Activated CD4-positive, alpha-beta T cell treated with anti-CD3 and anti-CD28 coated beads, Interleukin-2, Interleukin-6, amounts not matched to agents 100 ng/mL and 50 ng/mL, durations not matched to agents 16 hours and 8 hours (primary cell): ENCODE results near the gene SAMD4A.
A peak's percentile ranks its signal among the peaks of the same experiment; 100 is the strongest.

Source experiments
- DNase-seq: peaks from one replicate; pipeline ENCODE4 v3.0.0-alpha.2; 2020

SAMD4A gene

GRCh38 chr14:54632452-54632851 lies 65.5 kb downstream of the SAMD4A start:
- no peak for DNase-seq

- DNase-seq, result no peak
Observed at GRCh38 chr14:54633076-54633475, 66.1 kb downstream of the SAMD4A start.

DNA sequence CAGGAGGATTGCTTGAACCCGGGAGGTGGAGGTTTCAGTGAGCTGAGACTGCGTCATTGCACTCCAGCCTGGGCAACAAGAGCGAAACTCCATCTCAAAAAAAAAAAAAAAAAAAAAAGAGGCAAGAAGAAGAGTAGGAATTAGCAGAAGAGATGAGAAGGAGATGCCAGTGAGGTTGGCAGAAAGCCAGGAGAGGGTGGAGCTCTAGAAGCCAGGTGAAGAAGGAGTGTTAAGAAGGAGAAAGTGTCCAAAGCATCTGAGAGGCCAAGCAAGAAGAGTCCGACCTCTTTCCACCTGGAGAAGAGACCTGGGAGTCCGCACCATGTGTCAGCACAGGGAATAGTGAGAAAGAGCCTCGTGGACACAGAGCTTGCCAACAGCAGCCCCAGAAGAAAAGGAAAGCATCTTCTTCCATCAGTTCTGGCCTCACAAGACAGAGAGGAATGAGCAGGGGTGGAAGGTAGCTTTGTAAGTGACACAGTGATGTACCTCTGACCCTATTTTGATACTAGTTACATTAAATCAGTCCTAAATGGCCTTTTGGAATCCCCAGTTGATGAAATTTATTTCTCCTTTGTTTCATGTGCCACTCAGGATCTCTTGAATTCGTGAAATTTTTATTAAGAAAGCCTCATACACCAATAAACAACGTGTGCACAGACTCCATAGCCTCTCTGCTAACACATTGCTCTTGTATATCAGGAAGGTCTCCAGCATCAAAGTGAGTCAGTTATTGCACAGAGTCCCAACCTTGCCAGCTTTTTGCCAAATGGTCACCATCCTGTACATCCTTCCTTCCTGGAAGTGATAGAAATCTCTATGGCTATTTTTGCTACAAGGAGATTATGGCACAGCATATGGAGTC lies 70.6 kb downstream of the SAMD4A start:
- DNase-seq, result no peak

- DNase-seq, result no peak
Observed at GRCh38 chr14:54638135-54638446, 71.2 kb downstream of the SAMD4A start.

DNA sequence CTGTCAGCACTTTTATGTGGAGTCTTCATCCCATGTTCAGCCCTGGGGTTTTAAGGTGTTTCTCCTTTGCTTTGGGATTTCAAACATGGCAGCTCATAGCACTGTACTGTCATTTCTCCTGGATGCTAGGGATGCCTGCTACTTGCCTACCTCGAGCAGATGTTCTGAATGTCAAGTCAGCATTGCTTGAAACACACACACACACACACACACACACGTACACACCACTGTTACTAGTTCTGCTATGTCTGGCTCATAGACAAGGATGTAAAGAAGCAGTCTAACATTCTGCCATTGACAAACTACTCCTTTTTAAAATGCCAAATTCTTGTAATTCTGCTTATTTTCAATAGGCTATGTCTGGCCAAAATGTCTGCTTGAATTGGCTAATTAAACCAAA lies 72.7 kb downstream of the SAMD4A start:
- DNase-seq, result no peak

- DNase-seq, result no peak
Observed at GRCh38 chr14:54640506-54640905, 73.6 kb downstream of the SAMD4A start.

DNA sequence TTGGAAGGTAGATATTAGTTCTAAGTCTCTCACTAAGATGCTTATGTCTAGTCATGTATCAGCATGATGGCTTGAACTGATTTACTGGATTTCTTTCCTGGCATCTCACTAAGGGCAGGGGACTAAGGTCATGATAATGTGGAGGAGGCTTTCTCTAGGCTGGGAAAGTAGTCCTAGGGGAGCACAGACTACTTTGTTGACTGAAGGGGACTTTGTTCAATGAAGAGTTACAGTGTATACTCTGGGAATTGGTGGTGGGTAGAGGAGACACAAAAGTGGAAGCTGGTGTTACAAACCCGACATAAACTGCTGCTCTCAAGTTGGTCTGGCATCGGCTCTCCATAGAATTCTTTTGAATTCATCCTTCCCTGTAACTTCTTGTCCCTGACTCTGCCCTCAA lies 75.2 kb downstream of the SAMD4A start:
- no peak for DNase-seq

DNA sequence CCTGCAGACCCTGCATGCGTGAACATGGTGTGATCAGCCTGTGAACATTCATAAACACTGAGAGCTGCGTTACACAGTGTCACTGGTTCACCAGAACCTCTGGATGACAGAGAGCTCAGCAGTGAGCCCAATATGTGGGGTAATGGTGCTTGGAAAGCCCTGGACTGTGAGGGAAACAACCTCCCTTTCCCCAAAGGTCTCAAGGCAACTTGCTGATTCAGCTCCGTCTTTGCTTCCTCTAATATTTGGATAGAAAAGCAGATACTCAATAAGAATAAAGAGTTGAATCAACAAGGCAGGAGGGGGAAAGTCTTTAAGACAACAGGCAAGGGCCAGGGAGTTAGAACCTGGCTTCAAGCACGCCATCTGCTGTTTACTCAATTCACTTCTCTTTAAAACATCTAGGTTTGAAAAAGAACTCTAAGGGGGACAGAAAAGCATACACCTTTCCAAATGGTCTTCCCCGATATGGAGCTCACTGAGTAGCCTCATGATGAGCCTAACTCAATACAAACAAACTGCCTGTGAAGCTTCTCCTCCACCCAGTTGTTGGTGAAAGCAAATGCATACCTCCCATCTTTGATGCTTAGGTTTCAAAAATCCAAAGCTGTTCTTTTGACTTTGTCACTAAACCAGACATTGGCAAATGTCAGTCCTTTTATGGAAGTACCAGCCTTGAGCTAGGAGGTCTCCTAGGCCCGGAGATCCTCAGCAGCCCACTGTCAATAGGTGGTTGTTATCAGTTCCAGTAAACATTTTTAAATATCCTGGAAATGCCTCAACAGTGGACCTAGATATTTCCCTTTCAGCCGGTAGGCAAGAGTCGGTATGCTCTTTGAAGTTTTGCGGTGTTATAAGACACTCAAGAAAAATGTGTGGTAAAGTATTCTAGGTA lies 76.1 kb downstream of the SAMD4A start:
- peak; percentile 15 for DNase-seq

GRCh38 chr14:54643696-54644176 lies 76.8 kb downstream of the SAMD4A start:
- no peak for DNase-seq

GRCh38 chr14:54645639-54646038 lies 78.7 kb downstream of the SAMD4A start:
- DNase-seq, result no peak

- DNase-seq, result peak; percentile 19
Observed at GRCh38 chr14:54646626-54647025, 79.7 kb downstream of the SAMD4A start.

GRCh38 chr14:54647378-54647777 lies 80.5 kb downstream of the SAMD4A start:
- DNase-seq, result no peak

DNA sequence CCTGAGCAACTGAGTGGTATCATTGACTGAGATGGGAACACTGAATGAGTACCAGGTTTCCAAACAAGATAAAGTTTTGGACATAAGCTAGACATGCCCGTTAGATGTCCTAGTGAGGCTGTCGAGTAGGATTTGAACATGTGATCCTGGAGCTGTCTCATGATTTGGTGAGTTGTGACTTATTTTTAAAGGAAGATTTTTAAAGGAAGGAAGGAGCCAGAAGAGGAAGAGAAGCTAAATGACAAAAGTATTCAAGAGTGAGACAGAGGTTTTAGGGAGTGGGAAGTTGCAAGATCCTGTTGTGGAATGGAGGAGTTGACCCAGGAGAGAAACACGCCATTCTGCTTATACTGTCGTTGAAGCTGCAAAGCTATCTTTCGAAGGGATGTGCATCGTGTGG lies 82.1 kb downstream of the SAMD4A start:
- DNase-seq, result no peak

GRCh38 chr14:54650331-54650958 lies 83.5 kb downstream of the SAMD4A start:
- DNase-seq, result no peak

DNA sequence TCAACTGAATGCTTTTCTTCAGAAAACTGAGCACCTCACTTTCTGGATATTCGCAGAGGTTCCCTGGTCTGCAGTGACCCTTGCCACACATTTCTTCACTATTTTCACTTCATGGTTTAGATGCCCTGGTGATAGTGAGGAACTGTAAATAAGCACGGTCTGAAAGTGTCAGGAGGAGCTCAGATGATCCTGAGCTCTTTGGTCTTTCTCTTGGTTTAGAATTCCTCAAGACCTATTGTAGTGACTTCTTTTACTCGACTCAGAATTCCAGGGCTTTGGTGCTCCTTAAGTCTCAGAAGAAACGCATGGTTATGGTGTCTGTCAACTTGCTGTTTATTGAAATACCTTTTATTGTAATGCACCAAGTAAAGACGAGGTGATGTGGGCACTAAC lies 84.0 kb downstream of the SAMD4A start:
- DNase-seq, result no peak

DNA sequence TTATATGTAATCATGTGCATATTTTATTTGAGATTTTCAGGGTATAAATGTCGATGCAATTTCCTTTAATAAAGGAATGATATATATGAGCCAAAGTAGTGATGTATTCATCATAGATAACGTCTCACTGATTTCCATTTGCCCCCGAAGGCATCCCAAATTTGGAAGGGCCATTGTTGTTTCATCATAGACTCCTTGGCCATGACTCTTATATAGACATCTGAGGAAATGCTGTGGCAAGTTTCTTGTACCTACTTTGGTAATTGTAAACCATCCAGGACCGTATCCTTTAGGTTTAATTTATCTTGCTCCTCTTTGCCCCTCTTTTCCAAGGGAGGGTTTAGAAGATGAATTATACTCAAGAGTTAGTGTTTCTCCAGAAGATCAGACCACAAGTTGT lies 84.7 kb downstream of the SAMD4A start:
- DNase-seq, result no peak

- no peak for DNase-seq
Observed at GRCh38 chr14:54652188-54652587, 85.3 kb downstream of the SAMD4A start.

GRCh38 chr14:54652605-54653052 lies 85.7 kb downstream of the SAMD4A start:
- DNase-seq, result no peak

GRCh38 chr14:54653712-54654469 lies 87.0 kb downstream of the SAMD4A start:
- no peak for DNase-seq

GRCh38 chr14:54654605-54655004 lies 87.7 kb downstream of the SAMD4A start:
- DNase-seq, result no peak

DNA sequence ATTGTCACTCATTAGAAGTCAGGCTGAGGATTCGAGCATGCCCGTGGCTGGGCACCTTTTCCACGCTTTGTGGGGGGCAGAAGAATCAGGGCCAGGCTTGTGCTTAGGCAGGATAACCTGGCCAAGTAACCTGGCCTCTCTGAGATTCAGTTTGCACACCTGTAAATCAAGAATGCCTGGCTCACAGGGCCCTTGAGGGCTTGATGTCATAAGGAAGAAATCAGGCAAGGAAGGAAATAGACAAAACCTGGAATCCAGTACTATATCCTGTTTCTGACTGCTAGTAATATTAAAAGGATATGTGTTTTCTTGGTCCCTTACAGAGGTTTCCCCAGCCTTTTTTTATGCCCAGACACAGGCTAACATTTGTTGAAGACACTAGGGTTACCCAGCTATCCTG lies 91.9 kb downstream of the SAMD4A start:
- DNase-seq, result no peak

DNA sequence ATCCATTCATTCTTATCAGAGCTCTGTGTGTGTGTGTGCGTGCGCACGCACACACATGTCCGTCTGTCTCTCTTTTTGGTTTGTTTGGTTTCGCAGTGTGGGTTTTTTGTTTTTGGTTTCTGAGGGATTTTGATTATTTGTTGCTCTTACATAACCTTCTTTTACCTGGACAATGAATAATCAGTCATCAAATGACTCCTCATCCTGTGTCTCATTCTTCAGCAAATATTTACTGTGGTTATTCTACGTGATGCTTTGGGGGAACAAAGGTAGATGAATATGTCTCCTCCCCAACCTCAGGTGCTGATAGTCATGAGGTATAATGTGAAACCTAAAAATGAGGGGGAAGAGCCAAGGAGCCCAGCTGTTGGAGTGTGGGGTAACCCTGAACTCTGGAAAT lies 92.4 kb downstream of the SAMD4A start:
- DNase-seq, result no peak
